Measurements from ENCODE around the gene ZNG1C.
"Not testable (repeated sequence)": the region's sequence is repeated elsewhere in the genome, so short reads cannot be mapped to it uniquely, and the experiment has no call there.

- TF ChIP-seq, protein P1, sequence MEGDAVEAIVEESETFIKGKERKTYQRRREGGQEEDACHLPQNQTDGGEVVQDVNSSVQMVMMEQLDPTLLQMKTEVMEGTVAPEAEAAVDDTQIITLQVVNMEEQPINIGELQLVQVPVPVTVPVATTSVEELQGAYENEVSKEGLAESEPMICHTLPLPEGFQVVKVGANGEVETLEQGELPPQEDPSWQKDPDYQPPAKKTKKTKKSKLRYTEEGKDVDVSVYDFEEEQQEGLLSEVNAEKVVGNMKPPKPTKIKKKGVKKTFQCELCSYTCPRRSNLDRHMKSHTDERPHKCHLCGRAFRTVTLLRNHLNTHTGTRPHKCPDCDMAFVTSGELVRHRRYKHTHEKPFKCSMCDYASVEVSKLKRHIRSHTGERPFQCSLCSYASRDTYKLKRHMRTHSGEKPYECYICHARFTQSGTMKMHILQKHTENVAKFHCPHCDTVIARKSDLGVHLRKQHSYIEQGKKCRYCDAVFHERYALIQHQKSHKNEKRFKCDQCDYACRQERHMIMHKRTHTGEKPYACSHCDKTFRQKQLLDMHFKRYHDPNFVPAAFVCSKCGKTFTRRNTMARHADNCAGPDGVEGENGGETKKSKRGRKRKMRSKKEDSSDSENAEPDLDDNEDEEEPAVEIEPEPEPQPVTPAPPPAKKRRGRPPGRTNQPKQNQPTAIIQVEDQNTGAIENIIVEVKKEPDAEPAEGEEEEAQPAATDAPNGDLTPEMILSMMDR (conservative IDR thresholded peaks at IDR 0.05; ENCODE audit: low read length): not testable (repeated sequence)
- TF ChIP-seq EZH2phosphoT487 (IDR thresholded peaks at IDR 0.05; ENCODE audit: borderline replicate concordance, low read depth, low read length): not testable (repeated sequence)
Observed at GRCh38 chr9:68324518-68324917, 82.7 kb downstream of the ZNG1C start.
